Smooth muscle cell (in vitro differentiated cells): ENCODE data around the gene HTR3B. TPM values are rescaled to one million over a fixed set of nuclear protein-coding genes. Genes with fewer than 3 reads are reported as not detected.

Experiments
- DNase-seq: peaks from one replicate; lab custom pipeline; 2025; ENCODE audit not compliant: unreplicated experiment; lab: John Stamatoyannopoulos, UW
- H2AFZ ChIP-seq: fragments of 200-600 bp; sonication (generic); 2 replicates; pipeline ENCODE4 v1.6.0; 2016; ENCODE audit warnings: antibody characterized with exemption, low read depth, mild to moderate bottlenecking
- H3F3A ChIP-seq: fragments of 200-600 bp; sonication (generic); 2 replicates; pipeline ENCODE4 v1.6.0; 2017; ENCODE audit warnings: antibody characterized with exemption, low read depth
- H3K27ac ChIP-seq: fragments of 200-600 bp; sonication (generic); 2 replicates; pipeline ENCODE4 v1.5.1; 2016; ENCODE audit warnings: low read depth, mild to moderate bottlenecking
- H3K27me3 ChIP-seq: fragments of 200-600 bp; sonication (generic); 2 replicates; pipeline ENCODE4 v1.6.1; 2016; ENCODE audit warnings: low read depth, mild to moderate bottlenecking
- H3K36me3 ChIP-seq: fragments of 200-600 bp; sonication (generic); 2 replicates; pipeline ENCODE4 v1.5.1; 2016; ENCODE audit warnings: low read depth
- H3K4me1 ChIP-seq: fragments of 200-600 bp; sonication (generic); 2 replicates; pipeline ENCODE4 v1.5.1; 2016; ENCODE audit warnings: low read depth
- H3K4me2 ChIP-seq: fragments of 200-600 bp; sonication (generic); 2 replicates; pipeline ENCODE4 v1.6.0; 2016; ENCODE audit warnings: mild to moderate bottlenecking
- H3K4me3 ChIP-seq: fragments of 200-600 bp; sonication (generic); 2 replicates; pipeline ENCODE4 v1.5.1; 2016; ENCODE audit warnings: mild to moderate bottlenecking
- H3K79me2 ChIP-seq: fragments of 200-600 bp; sonication (generic); 2 replicates; pipeline ENCODE4 v1.6.0; 2016; ENCODE audit warnings: low read depth, mild to moderate bottlenecking
- H3K9ac ChIP-seq: fragments of 200-600 bp; sonication (generic); 2 replicates; pipeline ENCODE4 v1.6.0; 2016; ENCODE audit warnings: low read depth
- H3K9me3 ChIP-seq: fragments of 200-600 bp; sonication (generic); replicated peaks from 2 replicates; pipeline ENCODE4 v1.5.1; 2016; ENCODE audit warnings: low read depth
- H4K20me1 ChIP-seq: fragments of 200-600 bp; sonication (generic); 2 replicates; pipeline ENCODE4 v1.6.0; 2016; ENCODE audit warnings: low read depth
- WGBS: methylation state at CpG from one replicate; pipeline ENCODE4 v1.1.7; 2016; ENCODE audit warnings: low lambda C conversion rate; 5-methylcytosine and 5-hydroxymethylcytosine counted together
- polyA plus RNA-seq: library from polyadenylated mRNA; unstranded; fragments of >200 nt; fragmentation: Nextera tagmentation; extraction: Ambion mirVana; gene quantifications from 2 replicates; pipeline ENCODE4 v1.2.1, GENCODE V29; 2016
- total RNA-seq: library from RNA; depleted of rRNA; stranded (reverse); fragments of >200 nt; gene quantifications from 2 replicates; pipeline ENCODE4 v1.2.3, GENCODE V29; 2014
- TF ChIP-seq, protein P1 (sequence below): fragments of 200-600 bp; sonication (generic); IDR thresholded peaks from 2 replicates; pipeline ENCODE4 v1.5.1; 2017; ENCODE audit warnings: borderline replicate concordance, mild to moderate bottlenecking, antibody characterized with exemption; ENCODE audit not compliant: insufficient read depth, poor library complexity, severe bottlenecking

HTR3B gene
- total and polyA plus RNA-seq, 2 experiments from 2014 or later: not detected

DNA sequence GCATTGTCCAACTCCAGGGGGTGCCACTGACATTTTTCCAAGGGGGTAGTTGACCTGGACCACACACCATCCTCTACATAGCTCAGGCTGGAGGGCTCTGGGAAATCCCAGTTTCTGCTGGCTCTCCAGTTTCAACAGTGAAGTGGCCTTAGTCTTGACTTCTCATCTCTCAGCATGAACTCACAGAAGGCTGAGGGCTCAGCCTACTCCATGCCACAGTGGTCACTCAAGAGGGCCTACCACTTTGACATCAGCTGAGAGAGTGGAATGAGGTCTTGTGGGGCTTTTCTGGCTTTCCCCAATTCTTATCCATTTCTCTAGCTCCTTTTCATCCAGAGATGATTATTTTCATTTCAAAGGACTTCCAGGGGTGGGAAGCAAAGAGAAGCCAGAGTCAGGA lies 77.7 kb downstream of the HTR3B start:
- Histone ChIP-seq H3F3A (no peaks in the 10 kb centered on the region), H3K79me2 (no peaks in the 10 kb centered on the region), H3K4me1 (no peaks in the 10 kb centered on the region), H3K27ac (no peak overlapping the region), H3K4me2 (no peak overlapping the region), H3K36me3 (no peaks in the 10 kb centered on the region), H3K9ac (no peak overlapping the region), H4K20me1 (no peaks in the 10 kb centered on the region), H3K9me3 (no peaks in the 10 kb centered on the region), H3K4me3 (no peak overlapping the region), H2AFZ (no peak overlapping the region), H3K27me3 (peaks cover 89% of the 10 kb centered on the region)
- TF ChIP-seq, protein P1, sequence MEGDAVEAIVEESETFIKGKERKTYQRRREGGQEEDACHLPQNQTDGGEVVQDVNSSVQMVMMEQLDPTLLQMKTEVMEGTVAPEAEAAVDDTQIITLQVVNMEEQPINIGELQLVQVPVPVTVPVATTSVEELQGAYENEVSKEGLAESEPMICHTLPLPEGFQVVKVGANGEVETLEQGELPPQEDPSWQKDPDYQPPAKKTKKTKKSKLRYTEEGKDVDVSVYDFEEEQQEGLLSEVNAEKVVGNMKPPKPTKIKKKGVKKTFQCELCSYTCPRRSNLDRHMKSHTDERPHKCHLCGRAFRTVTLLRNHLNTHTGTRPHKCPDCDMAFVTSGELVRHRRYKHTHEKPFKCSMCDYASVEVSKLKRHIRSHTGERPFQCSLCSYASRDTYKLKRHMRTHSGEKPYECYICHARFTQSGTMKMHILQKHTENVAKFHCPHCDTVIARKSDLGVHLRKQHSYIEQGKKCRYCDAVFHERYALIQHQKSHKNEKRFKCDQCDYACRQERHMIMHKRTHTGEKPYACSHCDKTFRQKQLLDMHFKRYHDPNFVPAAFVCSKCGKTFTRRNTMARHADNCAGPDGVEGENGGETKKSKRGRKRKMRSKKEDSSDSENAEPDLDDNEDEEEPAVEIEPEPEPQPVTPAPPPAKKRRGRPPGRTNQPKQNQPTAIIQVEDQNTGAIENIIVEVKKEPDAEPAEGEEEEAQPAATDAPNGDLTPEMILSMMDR: no peak
- no peak for DNase-seq

DNA sequence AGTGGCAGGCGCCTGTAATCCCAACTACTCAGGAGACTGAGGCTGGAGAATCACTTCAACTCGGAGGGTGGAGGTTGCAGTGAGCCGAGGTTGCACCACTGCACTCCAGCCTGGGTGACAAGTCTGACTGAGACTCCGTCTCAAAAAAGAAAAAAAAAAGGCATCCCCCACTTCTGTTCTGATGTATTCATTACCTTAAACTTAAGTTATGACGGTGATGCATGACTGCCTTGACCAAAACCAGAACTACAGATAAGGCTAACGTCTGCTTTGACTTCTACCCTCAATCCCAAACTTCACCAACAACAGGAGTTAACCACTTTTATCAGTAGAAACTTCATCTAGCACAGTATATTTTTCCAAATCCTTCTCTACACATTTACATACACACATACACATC lies 80.2 kb downstream of the HTR3B start:
- 84% methylated on average over 6 of the region's 6 CpGs for WGBS
- Histone ChIP-seq H3K27ac (no peak overlapping the region), H3K4me2 (no peak overlapping the region), H3F3A (no peaks in the 10 kb centered on the region), H3K9me3 (no peaks in the 10 kb centered on the region), H3K36me3 (no peaks in the 10 kb centered on the region), H4K20me1 (no peaks in the 10 kb centered on the region), H3K9ac (no peak overlapping the region), H2AFZ (no peak overlapping the region), H3K79me2 (no peaks in the 10 kb centered on the region), H3K27me3 (peaks cover 73% of the 10 kb centered on the region), H3K4me3 (no peak overlapping the region), H3K4me1 (no peaks in the 10 kb centered on the region)
- TF ChIP-seq, protein P1: no peak
- no peak for DNase-seq

DNA sequence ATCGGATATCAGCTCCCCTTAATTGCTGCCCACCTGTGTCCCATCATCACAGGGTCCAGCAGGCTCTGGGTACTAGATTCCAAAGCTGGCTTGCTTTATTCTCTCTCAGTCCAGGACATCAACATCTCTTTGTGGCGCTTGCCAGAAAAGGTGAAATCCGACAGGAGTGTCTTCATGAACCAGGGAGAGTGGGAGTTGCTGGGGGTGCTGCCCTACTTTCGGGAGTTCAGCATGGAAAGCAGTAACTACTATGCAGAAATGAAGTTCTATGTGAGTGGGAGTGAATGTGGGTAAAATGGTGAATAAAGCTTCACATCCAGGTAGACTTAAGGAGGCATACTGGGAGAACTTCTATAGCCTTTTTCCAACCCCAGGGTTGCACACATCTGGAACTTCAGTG lies 81.3 kb downstream of the HTR3B start:
- WGBS: 89% methylated on average over 4 of the region's 4 CpGs
- H4K20me1 ChIP-seq: no peaks in the 10 kb centered on the region
- H3F3A ChIP-seq: no peaks in the 10 kb centered on the region
- peaks cover 62% of the 10 kb centered on the region for H3K27me3 ChIP-seq
- no peaks in the 10 kb centered on the region for H3K79me2 ChIP-seq
- no peak overlapping the region for H3K4me2 ChIP-seq
- H3K9me3 ChIP-seq: no peaks in the 10 kb centered on the region
- no peak overlapping the region for H3K4me3 ChIP-seq
- no peak overlapping the region for H3K27ac ChIP-seq
- no peak overlapping the region for H3K9ac ChIP-seq
- no peaks in the 10 kb centered on the region for H3K4me1 ChIP-seq
- TF ChIP-seq, protein P1: no peak
- H3K36me3 ChIP-seq: no peaks in the 10 kb centered on the region
- H2AFZ ChIP-seq: no peak overlapping the region
- DNase-seq: no peak

DNA sequence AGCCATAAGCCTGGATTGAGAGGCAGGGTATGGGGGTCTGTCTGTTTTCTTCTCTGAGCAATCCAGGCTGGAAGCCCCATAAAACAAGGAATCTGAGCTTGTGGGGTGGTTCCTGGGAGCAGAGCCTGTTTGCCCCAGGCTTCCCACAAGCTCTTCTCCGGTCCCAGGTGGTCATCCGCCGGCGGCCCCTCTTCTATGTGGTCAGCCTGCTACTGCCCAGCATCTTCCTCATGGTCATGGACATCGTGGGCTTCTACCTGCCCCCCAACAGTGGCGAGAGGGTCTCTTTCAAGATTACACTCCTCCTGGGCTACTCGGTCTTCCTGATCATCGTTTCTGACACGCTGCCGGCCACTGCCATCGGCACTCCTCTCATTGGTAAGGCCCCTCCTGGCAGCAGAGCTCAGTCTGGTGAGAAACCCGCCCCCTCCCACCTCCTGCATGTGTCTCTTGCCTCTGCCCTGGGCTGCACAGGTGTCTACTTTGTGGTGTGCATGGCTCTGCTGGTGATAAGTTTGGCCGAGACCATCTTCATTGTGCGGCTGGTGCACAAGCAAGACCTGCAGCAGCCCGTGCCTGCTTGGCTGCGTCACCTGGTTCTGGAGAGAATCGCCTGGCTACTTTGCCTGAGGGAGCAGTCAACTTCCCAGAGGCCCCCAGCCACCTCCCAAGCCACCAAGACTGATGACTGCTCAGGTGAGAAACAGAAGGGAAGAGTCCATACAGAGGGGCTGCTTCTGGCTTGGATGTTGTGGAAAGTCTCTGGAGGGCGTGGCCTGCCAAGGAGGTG lies 82.0 kb downstream of the HTR3B start:
- no peaks in the 10 kb centered on the region for H3K4me1 ChIP-seq

More for the DNA sequence above, 82.0 kb downstream of the HTR3B start:
- H3K27me3 ChIP-seq: peaks cover 55% of the 10 kb centered on the region
- no peak overlapping the region for H3K4me3 ChIP-seq
- TF ChIP-seq, protein P1: no peak
- H3K9me3 ChIP-seq: no peaks in the 10 kb centered on the region
- no peak overlapping the region for H3K4me2 ChIP-seq
- no peak for DNase-seq
- H3K79me2 ChIP-seq: no peaks in the 10 kb centered on the region
- H3K9ac ChIP-seq: no peak overlapping the region
- H2AFZ ChIP-seq: no peak overlapping the region
- H3K36me3 ChIP-seq: no peaks in the 10 kb centered on the region
- 88% methylated on average over 18 of the region's 18 CpGs for WGBS
- H3K27ac ChIP-seq: no peak overlapping the region
- H3F3A ChIP-seq: no peaks in the 10 kb centered on the region
- no peaks in the 10 kb centered on the region for H4K20me1 ChIP-seq
